ENCODE data around the gene SLC39A9.

DNA sequence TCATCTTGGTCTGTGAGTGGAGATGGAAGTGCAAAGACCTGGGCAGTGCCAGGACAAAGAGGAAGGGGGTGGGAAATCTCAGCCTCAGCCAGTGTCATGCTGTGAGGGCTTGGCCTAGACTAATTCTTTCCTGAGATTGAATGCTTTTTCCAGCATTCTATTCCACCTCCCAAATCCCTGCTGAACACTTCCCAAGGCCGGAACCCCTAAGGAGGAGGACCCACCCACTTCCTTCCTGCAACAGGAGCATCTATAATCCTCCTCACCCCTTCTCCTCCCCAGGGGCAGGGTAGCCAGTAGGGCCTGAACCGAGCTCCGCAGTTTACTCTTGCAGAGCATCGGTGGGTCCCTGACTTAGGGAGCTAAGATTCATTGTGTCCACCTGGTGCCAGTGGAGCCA, 89.3 kb downstream of the SLC39A9 start:
- no peak for TF ChIP-seq CTCF (IDR thresholded peaks at IDR 0.05)
- TF ChIP-seq EP300 (IDR thresholded peaks at IDR 0.05) = no peak
- TF ChIP-seq POLR2A (IDR thresholded peaks at IDR 0.05; ENCODE audit: low read depth) = no peak
- TF ChIP-seq POLR2AphosphoS5 (IDR thresholded peaks at IDR 0.05) = no peak
